GM19328 (cell line): ENCODE results near the gene NPLOC4.
"Not testable (repeated sequence)": the region's sequence is repeated elsewhere in the genome, so short reads cannot be mapped to it uniquely, and the experiment has no call there.

Experiments used
- ATAC-seq: cut with Tn5 transposase; IDR thresholded peaks from one replicate; pipeline ENCODE4 v1.9.1; 2021; ENCODE audit warnings: mild to moderate bottlenecking, moderate library complexity; ENCODE audit not compliant: unreplicated experiment

NPLOC4 gene

GRCh38 chr17:81535480-81536298 is 101.2 kb downstream of the NPLOC4 start:
- ATAC-seq: no peak

- ATAC-seq: no peak
Observed at GRCh38 chr17:81535007-81535328, 101.9 kb downstream of the NPLOC4 start.

- ATAC-seq: no peak
Observed at GRCh38 chr17:81534157-81535006, 102.5 kb downstream of the NPLOC4 start.

- ATAC-seq: no peak
Observed at GRCh38 chr17:81533339-81534141, 103.4 kb downstream of the NPLOC4 start.

GRCh38 chr17:81532490-81533287 is 104.2 kb downstream of the NPLOC4 start:
- no peak for ATAC-seq

GRCh38 chr17:81531998-81532404 is 104.9 kb downstream of the NPLOC4 start:
- ATAC-seq: not testable (repeated sequence)

GRCh38 chr17:81531013-81531412 is 105.9 kb downstream of the NPLOC4 start:
- ATAC-seq: not testable (repeated sequence)

- no peak for ATAC-seq
Observed at GRCh38 chr17:81529437-81529803, 107.5 kb downstream of the NPLOC4 start.

GRCh38 chr17:81528651-81529436 is 108.1 kb downstream of the NPLOC4 start:
- ATAC-seq: no peak

- ATAC-seq: no peak
Observed at GRCh38 chr17:81528384-81528650, 108.6 kb downstream of the NPLOC4 start.

- no peak for ATAC-seq
Observed at GRCh38 chr17:81527591-81528383, 109.1 kb downstream of the NPLOC4 start, which contains the start of gene FSCN2. TSS of gene FSCN2 (plus strand) at chr17:81528377. CDS start at chr17:81528532, 155 bp downstream.

GRCh38 chr17:81526662-81527571 is 110.0 kb downstream of the NPLOC4 start:
- no peak for ATAC-seq

- no peak for ATAC-seq
Observed at GRCh38 chr17:81524865-81525159, 112.1 kb downstream of the NPLOC4 start.

GRCh38 chr17:81524039-81524864 is 112.7 kb downstream of the NPLOC4 start:
- no peak for ATAC-seq

GRCh38 chr17:81523402-81524038 is 113.4 kb downstream of the NPLOC4 start:
- ATAC-seq: no peak

- ATAC-seq: no peak
Observed at GRCh38 chr17:81522491-81523401, 114.2 kb downstream of the NPLOC4 start.
